Stimulated activated CD4-positive, alpha-beta T cell treated with anti-CD3 and anti-CD28 coated beads, Interleukin-4, amount 100 ng/mL, for 48 hours (primary cell): Measurements from ENCODE around the gene SEMA4D.

ENCODE experiments used
- DNase-seq, 2 donors: peaks; one replicate each; pipeline ENCODE4 v3.0.0-alpha.2; 2020; ENCODE audit warnings: low read depth in 2 of 2

The SEMA4D gene

GRCh38 chr9:89412951-89413350 is 85.0 kb downstream of the SEMA4D start:
- DNase-seq = no peak

GRCh38 chr9:89412541-89412940 is 85.4 kb downstream of the SEMA4D start:
- no peak for DNase-seq

GRCh38 chr9:89411759-89412158 is 86.2 kb downstream of the SEMA4D start:
- DNase-seq = no peak

GRCh38 chr9:89410641-89411350 is 87.1 kb downstream of the SEMA4D start:
- peak; percentile 51 to 73 for DNase-seq

- no peak for DNase-seq
These were observed 87.9 kb downstream of the SEMA4D start for GRCh38 chr9:89410022-89410421.

GRCh38 chr9:89409466-89409865 is 88.4 kb downstream of the SEMA4D start:
- DNase-seq = no peak

GRCh38 chr9:89408628-89409101 is 89.2 kb downstream of the SEMA4D start:
- DNase-seq = no peak

- DNase-seq = no peak
These were observed 90.8 kb downstream of the SEMA4D start for GRCh38 chr9:89407070-89407469.

- DNase-seq = no peak
These were observed 92.1 kb downstream of the SEMA4D start for GRCh38 chr9:89405826-89406225.

GRCh38 chr9:89404074-89404473 is 93.8 kb downstream of the SEMA4D start:
- DNase-seq = no peak

- no peak for DNase-seq
These were observed 95.1 kb downstream of the SEMA4D start for GRCh38 chr9:89402695-89403427.

GRCh38 chr9:89400403-89401116 is 97.4 kb downstream of the SEMA4D start:
- no peak for DNase-seq

GRCh38 chr9:89398621-89399020 is 99.3 kb downstream of the SEMA4D start:
- DNase-seq = no peak

- DNase-seq = no peak
These were observed 100.4 kb downstream of the SEMA4D start for GRCh38 chr9:89397471-89397870.

- no peak for DNase-seq
These were observed 101.8 kb downstream of the SEMA4D start for GRCh38 chr9:89395931-89396710.

GRCh38 chr9:89394412-89394811 is 103.5 kb downstream of the SEMA4D start:
- DNase-seq = no peak

- no peak for DNase-seq
These were observed 106.3 kb downstream of the SEMA4D start for GRCh38 chr9:89391585-89391984.

- no peak for DNase-seq
These were observed 107.3 kb downstream of the SEMA4D start for GRCh38 chr9:89390578-89391116.

GRCh38 chr9:89390068-89390555 is 107.8 kb downstream of the SEMA4D start:
- no peak for DNase-seq

- no peak for DNase-seq
These were observed 109.1 kb downstream of the SEMA4D start for GRCh38 chr9:89388868-89389177.

GRCh38 chr9:89388084-89388867 is 109.6 kb downstream of the SEMA4D start:
- DNase-seq = no peak
